HL-60/S4 treated with phorbol 12-myristate 13-acetate at 8.2 ng/mL for 4 days and 3 days (cell line): Measurements from ENCODE around the gene MUS81.

Experiments
- in situ Hi-C: fragments of 300-500 bp; cut with MboI; formaldehyde crosslinking; loops from 2 replicates; pipeline ENCODE4 v1.15.0; 2022; ENCODE audit warnings: low sequenced_read_pairs

The MUS81 gene

GRCh38 chr11:65859095-65859811, 980 bp upstream of the MUS81 start:
- in situ Hi-C loops = no loop called here

- in situ Hi-C loops = no loop called here
Measured at GRCh38 chr11:65859812-65860277, 388 bp upstream of the MUS81 start.

- in situ Hi-C loops = no loop called here
Measured at GRCh38 chr11:65861165-65861505, 902 bp downstream of the MUS81 start.

- in situ Hi-C loops = no loop called here
Measured at GRCh38 chr11:65861533-65862183, 1.4 kb downstream of the MUS81 start.

GRCh38 chr11:65862191-65862735, 2.0 kb downstream of the MUS81 start:
- in situ Hi-C loops = no loop called here

- in situ Hi-C loops = no loop called here
Measured at GRCh38 chr11:65862941-65863888, 3.0 kb downstream of the MUS81 start.

- in situ Hi-C loops = no loop called here
Measured at GRCh38 chr11:65863889-65864705, 3.9 kb downstream of the MUS81 start.

GRCh38 chr11:65864706-65865471, 4.7 kb downstream of the MUS81 start:
- in situ Hi-C loops = no loop called here

GRCh38 chr11:65865550-65866172, 5.4 kb downstream of the MUS81 start:
- in situ Hi-C loops = no loop called here

GRCh38 chr11:65866509-65867283, 6.5 kb downstream of the MUS81 start:
- in situ Hi-C loops = no loop called here

- in situ Hi-C loops = no loop called here
Measured at GRCh38 chr11:65867284-65868071, 7.2 kb downstream of the MUS81 start.

- in situ Hi-C loops = no loop called here
Measured at GRCh38 chr11:65868076-65868667, 7.9 kb downstream of the MUS81 start.

GRCh38 chr11:65868907-65869306, 8.7 kb downstream of the MUS81 start:
- in situ Hi-C loops = no loop called here

- in situ Hi-C loops = no loop called here
Measured at GRCh38 chr11:65869643-65870306, 9.5 kb downstream of the MUS81 start.

GRCh38 chr11:65870307-65870658, 10.1 kb downstream of the MUS81 start:
- in situ Hi-C loops = no loop called here

GRCh38 chr11:65870706-65871681, 10.8 kb downstream of the MUS81 start:
- in situ Hi-C loops = no loop called here
